CD4-positive, CD25-positive, alpha-beta regulatory T cell (primary cell): ENCODE data around the gene DNAH10. TPM values are rescaled to one million over a fixed set of nuclear protein-coding genes. Genes with fewer than 3 reads are reported as not detected.

ENCODE experiments used
- ATAC-seq, 2 donors: fragments of 150-1000 bp; cut with Tn5 transposase; one replicate each; pipeline ENCODE4 v1.10.0; 2021; ENCODE audit warnings: low read depth in 2 of 2, moderate number of reproducible peaks in 2 of 2, moderate library complexity in 1 of 2
- DNase-seq, 3 donors: peaks; one replicate each; pipeline versions ENCODE4 v3.0.0 to v3.0.0-alpha.2; 2012 to 2022; ENCODE audit warnings: mixed read lengths in 1 of 3
- H3K27ac ChIP-seq: one replicate; pipeline ENCODE4 v1.7.0; 2013; ENCODE audit warnings: mild to moderate bottlenecking, low read length; ENCODE audit not compliant: insufficient read depth, poor library complexity, severe bottlenecking
- H3K27me3 ChIP-seq: one replicate; pipeline ENCODE4 v1.7.0; 2013; ENCODE audit warnings: low read length; ENCODE audit not compliant: control insufficient read depth, insufficient read depth
- H3K36me3 ChIP-seq: one replicate; pipeline ENCODE4 v1.7.0; 2013; ENCODE audit warnings: mild to moderate bottlenecking, low read length, moderate library complexity; ENCODE audit not compliant: control insufficient read depth, insufficient read depth
- H3K4me1 ChIP-seq: 2 replicates; pipeline ENCODE4 v1.7.0; 2013; ENCODE audit warnings: mild to moderate bottlenecking, low read length; ENCODE audit not compliant: insufficient read depth, control insufficient read depth, poor library complexity, severe bottlenecking
- H3K4me3 ChIP-seq: one replicate; pipeline ENCODE4 v1.7.0; 2013; ENCODE audit warnings: low read depth, mild to moderate bottlenecking, low read length, moderate library complexity
- H3K9me3 ChIP-seq, 2 experiments: 1 replicate in 1 of 2; 2 replicates in 1 of 2; pipeline ENCODE4 v1.7.0; 2013; ENCODE audit warnings: low read length in 2 of 2, mild to moderate bottlenecking in 1 of 2, moderate library complexity in 1 of 2; ENCODE audit not compliant: control insufficient read depth in 2 of 2
- H3K27ac Mint-ChIP-seq, 3 donors: one replicate each; pipeline ENCODE4 v1.8.0; 2020 to 2022; ENCODE audit warnings: mild to moderate bottlenecking in 3 of 3, mixed read lengths in 3 of 3, moderate library complexity in 2 of 3
- H3K27me3 Mint-ChIP-seq: one replicate; pipeline ENCODE4 v1.8.0; 2022; ENCODE audit warnings: mild to moderate bottlenecking, mixed read lengths
- H3K36me3 Mint-ChIP-seq: one replicate; pipeline ENCODE4 v1.8.0; 2020; ENCODE audit warnings: mixed read lengths
- H3K4me1 Mint-ChIP-seq, 4 donors: one replicate each; pipeline ENCODE4 v1.8.0; 2020 to 2022; ENCODE audit warnings: mixed read lengths in 4 of 4, mild to moderate bottlenecking in 1 of 4
- H3K4me3 Mint-ChIP-seq, 4 donors: one replicate each; pipeline ENCODE4 v1.8.0; 2020 to 2022; ENCODE audit warnings: mild to moderate bottlenecking in 4 of 4, mixed read lengths in 4 of 4, moderate library complexity in 3 of 4
- H3K9me3 Mint-ChIP-seq, 7 donors: one replicate each; pipeline ENCODE4 v1.8.0; 2020 to 2022; ENCODE audit warnings: mixed read lengths in 7 of 7, mild to moderate bottlenecking in 3 of 7, moderate library complexity in 2 of 7
- polyA plus RNA-seq, 4 donors: library from polyadenylated mRNA; unstranded; fragments of 300-500 nt; fragmentation: Illumina TruSeq; gene quantifications; one replicate each; pipeline ENCODE4 v1.2.3, GENCODE V29; 2021
- total RNA-seq: library from RNA; stranded (reverse); gene quantifications from one replicate; pipeline ENCODE4 v1.2.3, GENCODE V29; 2022

DNAH10 gene
- total and polyA plus RNA-seq, 5 donors from 2014 or later = 0.02 to 0.07 TPM; not detected in 3

DNA sequence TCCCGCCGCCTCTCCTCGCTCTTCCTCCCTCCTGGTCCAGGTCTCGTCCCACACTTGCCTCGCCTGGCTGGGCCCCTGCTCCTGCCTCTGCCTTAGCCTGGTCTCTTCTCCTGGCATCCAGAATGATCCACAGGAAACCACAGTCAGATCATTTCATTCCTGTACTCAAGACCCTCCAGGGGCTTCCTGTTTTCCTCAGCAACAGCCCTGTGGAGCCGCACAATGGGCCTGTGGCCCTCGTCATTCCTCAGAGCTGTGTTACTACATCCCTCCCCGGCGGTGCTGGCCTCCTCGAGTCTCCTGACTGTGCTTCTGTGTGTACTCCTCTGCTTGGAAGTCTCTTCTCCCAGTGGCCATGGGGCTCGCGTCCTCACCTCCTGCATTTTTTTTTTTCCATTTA is 29.9 kb upstream of the DNAH10 start:
- no peak for ATAC-seq
- Mint-ChIP-seq H3K9me3 (no peaks in the 10 kb centered on the region), H3K4me3 (no peak overlapping the region), H3K27ac (no peak overlapping the region), H3K36me3 (peaks cover 69% of the 10 kb centered on the region), H3K4me1 (peaks cover 0 to 2% (median 1%) of the 10 kb centered on the region in 4 donors), H3K27me3 (no peaks in the 10 kb centered on the region)
- Histone ChIP-seq H3K27me3 (no peaks in the 10 kb centered on the region), H3K4me1 (no peaks in the 10 kb centered on the region), H3K27ac (no peak overlapping the region), H3K9me3 (no peaks in the 10 kb centered on the region), H3K36me3 (peaks cover 85% of the 10 kb centered on the region), H3K4me3 (no peak overlapping the region)
- no peak for DNase-seq

DNA sequence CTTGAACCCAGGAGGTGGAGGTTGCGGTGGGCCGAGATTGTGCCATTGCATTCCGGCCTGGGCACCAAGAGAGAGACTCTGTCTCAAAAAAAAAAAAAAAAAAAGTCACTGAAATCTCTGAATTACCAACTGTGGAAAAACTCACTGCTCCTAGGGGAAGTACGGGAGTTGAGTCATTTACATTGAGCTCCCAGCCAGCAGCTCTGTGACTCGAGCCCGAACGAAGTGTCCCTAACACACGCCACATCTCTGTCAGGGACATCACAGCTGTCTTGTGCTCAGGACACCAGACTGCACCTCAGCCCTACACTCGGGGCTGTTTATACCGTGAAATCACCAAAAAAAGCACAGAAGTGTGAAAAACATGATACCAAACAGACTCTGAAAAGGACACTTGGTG is 28.9 kb upstream of the DNAH10 start:
- H3K4me1 ChIP-seq = no peaks in the 10 kb centered on the region
- Mint-ChIP-seq H3K4me1 (peaks cover 0 to 2% (median 1%) of the 10 kb centered on the region in 4 donors), H3K9me3 (no peaks in the 10 kb centered on the region), H3K27ac (peak overlapping the region in 2 of 3 donors; percentile 14 to 42), H3K36me3 (peaks cover 62% of the 10 kb centered on the region), H3K27me3 (no peaks in the 10 kb centered on the region), H3K4me3 (no peak overlapping the region)
- DNase-seq (no peak), ATAC-seq (no peak)
- peaks cover 84% of the 10 kb centered on the region for H3K36me3 ChIP-seq
- H3K9me3 ChIP-seq = no peaks in the 10 kb centered on the region
- no peak overlapping the region for H3K4me3 ChIP-seq
- H3K27ac ChIP-seq = no peak overlapping the region
- no peaks in the 10 kb centered on the region for H3K27me3 ChIP-seq

DNA sequence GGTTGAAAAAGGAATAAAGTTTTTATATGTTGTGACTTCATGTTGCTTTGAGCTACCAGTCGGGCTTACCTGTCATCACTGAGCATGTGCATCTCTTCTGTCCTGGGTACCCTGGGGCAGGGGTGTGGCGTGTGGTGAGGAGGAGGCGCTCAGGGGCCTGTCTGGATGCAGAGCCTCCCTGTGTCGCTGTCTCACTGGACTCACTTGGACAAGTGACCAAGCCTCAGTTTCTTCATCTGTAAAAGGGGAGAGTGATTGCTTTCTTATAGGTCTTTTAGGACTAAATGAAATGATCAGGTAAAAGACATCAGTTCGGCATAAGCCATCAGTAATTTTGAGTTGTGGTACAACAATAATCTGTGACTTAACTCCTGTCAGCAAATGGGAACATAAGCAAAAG is 27.8 kb upstream of the DNAH10 start:
- no peaks in the 10 kb centered on the region for H3K27me3 Mint-ChIP-seq
- H3K4me3 Mint-ChIP-seq = no peak overlapping the region
- no peak for ATAC-seq
- H3K9me3 Mint-ChIP-seq = no peaks in the 10 kb centered on the region
- peaks cover 0 to 5% (median 1%) of the 10 kb centered on the region in 4 donors for H3K4me1 Mint-ChIP-seq
- no peak for DNase-seq
- Histone ChIP-seq H3K9me3 (no peaks in the 10 kb centered on the region), H3K27me3 (no peaks in the 10 kb centered on the region), H3K27ac (no peak overlapping the region), H3K4me1 (no peaks in the 10 kb centered on the region), H3K4me3 (no peak overlapping the region), H3K36me3 (peaks cover 83% of the 10 kb centered on the region)
- H3K27ac Mint-ChIP-seq = peak overlapping the region in 1 of 3 donors; percentile 42
- peaks cover 59% of the 10 kb centered on the region for H3K36me3 Mint-ChIP-seq

DNA sequence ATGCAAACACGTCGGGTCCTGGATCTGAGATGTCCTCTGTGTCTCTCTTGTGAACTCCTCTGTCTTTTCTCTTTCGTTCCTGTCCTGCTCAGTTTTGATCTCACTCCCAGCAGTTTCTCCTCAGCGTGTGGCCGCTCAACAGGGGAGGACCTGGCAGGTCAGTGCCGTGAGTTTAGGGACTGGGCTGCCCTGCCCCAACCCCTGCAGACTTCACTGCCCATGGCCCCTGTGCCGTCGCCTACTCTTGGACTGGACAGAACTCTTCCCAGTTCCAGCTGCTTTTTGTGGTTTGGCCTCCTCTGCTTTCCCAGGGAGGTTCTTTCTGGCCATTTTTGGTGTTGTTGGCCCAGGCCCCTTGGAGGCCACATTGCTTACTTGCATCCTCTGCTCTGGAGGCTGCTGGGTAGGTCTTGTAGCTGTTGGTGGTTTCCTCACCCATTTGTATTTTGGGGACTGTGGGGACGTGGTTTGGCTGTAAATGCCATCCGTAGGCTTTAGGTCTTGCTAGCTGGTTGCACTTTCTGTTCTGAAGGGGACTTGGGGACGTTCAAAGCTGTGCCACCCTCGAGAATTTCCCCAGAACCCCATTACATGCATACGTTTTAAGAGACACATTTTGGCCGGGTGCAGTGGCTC is 20.0 kb upstream of the DNAH10 start:
- Mint-ChIP-seq H3K27me3 (no peaks in the 10 kb centered on the region), H3K4me3 (no peak overlapping the region), H3K9me3 (no peaks in the 10 kb centered on the region), H3K4me1 (peaks cover 0 to 15% (median 8%) of the 10 kb centered on the region in 4 donors), H3K27ac (peak overlapping the region; percentile 67 to 91 (median 88)), H3K36me3 (peaks cover 51% of the 10 kb centered on the region)
- no peaks in the 10 kb centered on the region for H3K27me3 ChIP-seq
- H3K27ac ChIP-seq = no peak overlapping the region
- peaks cover 77% of the 10 kb centered on the region for H3K36me3 ChIP-seq
- no peak overlapping the region for H3K4me3 ChIP-seq
- DNase-seq = peak in 1 of 3 donors; percentile 45
- no peaks in the 10 kb centered on the region for H3K9me3 ChIP-seq
- no peak for ATAC-seq
- no peaks in the 10 kb centered on the region for H3K4me1 ChIP-seq

DNA sequence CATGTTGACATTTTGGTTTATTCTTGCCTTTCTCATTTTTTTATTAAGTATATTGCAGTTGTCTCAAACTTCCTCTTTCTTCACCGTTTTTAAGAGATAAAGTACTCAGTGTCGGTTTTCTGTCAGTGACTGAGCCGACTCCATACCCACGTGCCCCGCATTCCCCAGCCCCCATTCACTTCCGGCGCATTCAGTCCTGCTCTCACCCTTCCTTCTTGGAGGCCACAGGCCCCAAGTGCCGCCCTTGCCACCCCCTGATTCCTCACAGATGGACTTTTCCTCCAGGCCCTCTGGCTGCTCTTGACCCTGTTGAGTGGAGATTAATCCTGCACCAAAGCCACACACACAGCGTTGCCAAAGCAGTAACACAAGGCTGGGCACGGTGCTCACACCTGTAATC is 19.1 kb upstream of the DNAH10 start:
- no peak for ATAC-seq
- H3K27ac Mint-ChIP-seq = peak overlapping the region in 2 of 3 donors; percentile 59 to 62

DNA sequence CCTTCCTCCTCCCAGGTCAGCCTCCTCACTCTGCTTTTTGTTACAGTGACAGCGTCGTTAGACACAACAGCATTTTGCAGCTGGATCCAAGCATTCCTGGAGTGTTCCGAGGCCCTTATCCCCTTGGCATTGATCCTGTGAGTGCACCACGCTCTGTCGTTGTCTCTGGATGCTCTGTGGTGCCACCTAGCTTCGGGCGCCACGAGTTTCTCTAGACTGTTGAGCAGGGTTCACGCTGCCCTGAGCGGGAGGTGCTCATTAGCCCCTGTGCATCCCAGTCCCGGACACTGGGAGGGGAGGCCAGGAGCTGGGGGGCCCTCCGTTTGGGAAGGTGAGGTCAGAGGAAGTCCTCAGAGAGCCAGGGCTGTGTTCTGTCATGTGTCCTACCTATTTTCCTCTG is 17.3 kb upstream of the DNAH10 start:
- Mint-ChIP-seq H3K27ac (peak overlapping the region in 1 of 3 donors; percentile 3), H3K4me1 (peaks cover 0 to 15% (median 7%) of the 10 kb centered on the region in 4 donors), H3K36me3 (peaks cover 59% of the 10 kb centered on the region), H3K4me3 (no peak overlapping the region), H3K9me3 (no peaks in the 10 kb centered on the region), H3K27me3 (no peaks in the 10 kb centered on the region)
- no peak overlapping the region for H3K27ac ChIP-seq
- no peak overlapping the region for H3K4me3 ChIP-seq
- no peaks in the 10 kb centered on the region for H3K9me3 ChIP-seq
- DNase-seq (no peak), ATAC-seq (no peak)
- H3K4me1 ChIP-seq = no peaks in the 10 kb centered on the region
- H3K36me3 ChIP-seq = peaks cover 79% of the 10 kb centered on the region
- H3K27me3 ChIP-seq = no peaks in the 10 kb centered on the region

More for the DNA sequence above, 19.1 kb upstream of the DNAH10 start:
- Histone ChIP-seq H3K4me1 (no peaks in the 10 kb centered on the region), H3K36me3 (peaks cover 77% of the 10 kb centered on the region), H3K27ac (no peak overlapping the region), H3K4me3 (no peak overlapping the region), H3K9me3 (no peaks in the 10 kb centered on the region), H3K27me3 (no peaks in the 10 kb centered on the region)
- no peaks in the 10 kb centered on the region for H3K27me3 Mint-ChIP-seq
- no peaks in the 10 kb centered on the region for H3K9me3 Mint-ChIP-seq
- H3K36me3 Mint-ChIP-seq = peaks cover 59% of the 10 kb centered on the region
- H3K4me1 Mint-ChIP-seq = peaks cover 0 to 15% (median 10%) of the 10 kb centered on the region in 4 donors
- H3K4me3 Mint-ChIP-seq = no peak overlapping the region
- DNase-seq = no peak

DNA sequence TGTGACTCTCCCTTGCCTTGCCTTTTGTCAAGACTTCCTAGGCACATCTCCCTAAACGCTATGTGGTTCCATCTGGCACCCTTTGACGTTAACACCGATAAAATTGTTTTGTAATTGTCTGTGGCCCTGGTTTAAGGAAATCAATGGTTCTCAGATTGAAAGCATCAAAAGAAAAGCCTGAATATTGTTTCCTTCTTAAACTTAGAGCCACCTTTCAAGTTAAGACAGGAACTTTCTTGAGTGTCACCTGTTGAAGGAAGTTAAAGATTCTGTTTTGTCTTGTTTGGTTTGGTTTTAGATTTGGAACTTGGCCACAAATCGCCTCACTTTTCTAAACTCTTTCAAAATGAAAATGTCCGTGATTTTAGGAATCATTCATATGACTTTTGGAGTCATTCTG is 14.8 kb upstream of the DNAH10 start:
- H3K36me3 ChIP-seq = peaks cover 75% of the 10 kb centered on the region
- Mint-ChIP-seq H3K36me3 (peaks cover 51% of the 10 kb centered on the region), H3K4me1 (peaks cover 0 to 10% (median 2%) of the 10 kb centered on the region in 4 donors), H3K27ac (no peak overlapping the region), H3K27me3 (no peaks in the 10 kb centered on the region), H3K9me3 (no peaks in the 10 kb centered on the region), H3K4me3 (no peak overlapping the region)
- H3K9me3 ChIP-seq = no peaks in the 10 kb centered on the region
- H3K4me3 ChIP-seq = no peak overlapping the region
- ATAC-seq = no peak
- no peak overlapping the region for H3K27ac ChIP-seq
- H3K4me1 ChIP-seq = no peaks in the 10 kb centered on the region
- H3K27me3 ChIP-seq = no peaks in the 10 kb centered on the region
- no peak for DNase-seq

DNA sequence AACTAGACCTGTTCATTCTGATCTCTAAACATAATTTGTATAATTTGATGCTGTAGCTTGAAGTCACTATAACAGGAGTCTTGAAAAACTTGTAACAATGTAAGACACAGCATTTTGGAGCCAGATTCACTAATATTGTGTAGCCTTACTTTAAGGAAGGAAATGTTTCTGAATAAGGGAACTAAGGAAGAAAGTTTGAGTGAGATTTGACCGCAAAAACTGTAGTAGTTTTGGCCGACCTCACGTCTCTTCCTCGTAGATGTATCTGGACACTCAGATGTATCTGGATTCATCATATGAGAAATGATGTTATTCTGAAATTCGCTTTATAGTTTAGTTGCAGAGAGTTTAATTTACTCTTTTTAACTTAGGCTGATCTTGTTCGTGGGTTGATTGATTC is 13.9 kb upstream of the DNAH10 start:
- ATAC-seq (no peak), DNase-seq (no peak)
- Mint-ChIP-seq H3K4me3 (no peak overlapping the region), H3K9me3 (no peaks in the 10 kb centered on the region), H3K36me3 (peaks cover 51% of the 10 kb centered on the region), H3K4me1 (peaks cover 0 to 6% (median 2%) of the 10 kb centered on the region in 4 donors), H3K27me3 (no peaks in the 10 kb centered on the region), H3K27ac (no peak overlapping the region)
- H3K4me1 ChIP-seq = no peaks in the 10 kb centered on the region
- H3K4me3 ChIP-seq = no peak overlapping the region
- H3K27ac ChIP-seq = no peak overlapping the region
- no peaks in the 10 kb centered on the region for H3K27me3 ChIP-seq
- H3K36me3 ChIP-seq = peaks cover 69% of the 10 kb centered on the region
- H3K9me3 ChIP-seq = no peaks in the 10 kb centered on the region
